Sigmoid colon (tissue), 7 donors: ENCODE measurements around the gene SMIM30. TPM values are rescaled to one million over a fixed set of nuclear protein-coding genes. Genes with fewer than 3 reads are reported as not detected.

ENCODE experiments used
- DNase-seq: peaks from one replicate; pipeline ENCODE4 v3.0.0-alpha.2; 2019
- H3K27ac ChIP-seq, 4 donors: fragments of 200-600 bp; sonication (generic); one replicate each; pipeline ENCODE4 v1.5.1; 2016 to 2019; ENCODE audit warnings: mild to moderate bottlenecking in 1 of 4
- H3K27me3 ChIP-seq, 3 donors: fragments of 200-600 bp; sonication (generic); one replicate each; pipeline ENCODE4 v1.5.1; 2019; ENCODE audit warnings: mild to moderate bottlenecking in 1 of 3
- H3K36me3 ChIP-seq, 4 donors: fragments of 200-600 bp; sonication (generic); one replicate each; pipeline ENCODE4 v1.5.1; 2016 to 2019
- H3K4me1 ChIP-seq, 4 donors: fragments of 200-600 bp; sonication (generic); one replicate each; pipeline ENCODE4 v1.5.1; 2017 to 2019
- H3K4me3 ChIP-seq, 4 donors: fragments of 200-600 bp; sonication (generic); one replicate each; pipeline ENCODE4 v1.5.1; 2017 to 2019; ENCODE audit warnings: mild to moderate bottlenecking in 2 of 4, moderate library complexity in 1 of 4
- H3K9me3 ChIP-seq, 4 donors: fragments of 200-600 bp in 3 of 4; sonication (generic) in 3 of 4; one replicate each; pipeline versions ENCODE4 v1.5.1 to v1.6.1; 2013 to 2019
- EP300 ChIP-seq, 4 donors: sonication (generic); formaldehyde crosslinking; IDR thresholded peaks; one replicate each; pipeline ENCODE4 v1.6.1; 2017; ENCODE audit warnings: antibody characterized with exemption in 4 of 4
- POLR2A ChIP-seq, 2 donors: fragments of 450-650 bp; IDR thresholded peaks; one replicate each; pipeline ENCODE4 v1.6.1; 2016; ENCODE audit warnings: antibody characterized with exemption in 2 of 2, mild to moderate bottlenecking in 2 of 2, moderate library complexity in 2 of 2
- POLR2AphosphoS5 ChIP-seq, 4 donors: sonication (generic); formaldehyde crosslinking; IDR thresholded peaks; one replicate each; pipeline ENCODE4 v1.6.1; 2017; ENCODE audit warnings: antibody characterized with exemption in 4 of 4
- WGBS, 2 donors: extraction: QIAGEN DNeasy Blood & Tissue Kit; methylation state at CpG; one replicate each; pipeline ENCODE4 v1.1.7; 2013; 5-methylcytosine and 5-hydroxymethylcytosine counted together
- intact Hi-C: fragments of 100-400 bp; cut with DNase I; formaldehyde crosslinking; loops from one replicate; pipeline ENCODE4 v1.15.1; 2023
- polyA plus RNA-seq, 3 donors: library from polyadenylated mRNA; stranded (reverse); fragments of 200-250 nt; gene quantifications; one replicate each; pipeline ENCODE4 v1.2.3, GENCODE V29; 2013
- total RNA-seq, 4 donors: library from RNA; depleted of rRNA; stranded (reverse); fragments of >200 nt; gene quantifications; one replicate each; pipeline ENCODE4 v1.1.0, GENCODE V29; 2016
- TF ChIP-seq, protein P1 (sequence below), 4 experiments: fragments of 450-650 bp in 3 of 4; fragments of 200-600 bp in 1 of 4; IDR thresholded peaks; one replicate each; pipeline ENCODE4 v1.5.1; 2016 to 2019; ENCODE audit warnings: antibody characterized with exemption in 4 of 4, mild to moderate bottlenecking in 3 of 4, moderate library complexity in 2 of 4
- donor health status: healthy with polysubstance abuse.
- donor health status: Bipolar disorder and iron deficiency.
- donor health status: healthy.

SMIM30 gene
- total and polyA plus RNA-seq, 7 donors, result 37.0 to 79.0 (median 56.7) TPM

DNA sequence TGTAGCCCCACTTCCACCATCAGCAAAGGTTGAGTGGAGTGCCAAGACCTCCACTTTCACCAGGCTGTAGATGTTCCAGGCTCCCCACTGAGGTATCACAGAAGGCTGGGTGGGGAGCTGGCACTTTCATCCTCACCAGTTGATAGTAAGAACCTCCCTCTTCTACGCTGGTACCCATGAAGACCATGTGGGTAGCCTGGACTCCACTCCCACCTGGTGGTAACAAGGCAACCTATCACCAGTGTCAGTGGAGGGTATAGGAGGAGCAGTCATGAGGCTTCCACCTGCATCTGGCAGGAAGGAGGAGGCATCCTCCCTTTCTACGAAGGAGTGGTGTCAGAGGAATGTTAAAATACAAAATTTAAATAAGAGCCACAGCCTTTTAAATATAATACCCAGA lies 4.4 kb downstream of the SMIM30 start:
- Histone ChIP-seq H3K9me3 (no peaks in the 10 kb centered on the region), H3K27me3 (no peaks in the 10 kb centered on the region), H3K27ac (no peak overlapping the region), H3K4me3 (no peak overlapping the region), H3K4me1 (peaks cover 0 to 8% (median 4%) of the 10 kb centered on the region in 4 donors), H3K36me3 (peaks cover 0 to 8% (median 0%) of the 10 kb centered on the region in 4 donors)
- WGBS, 2 donors, result 81 to 84% methylated on average over 2 of the region's 2 CpGs
- intact Hi-C loops, result loop anchor here (10.0 kb wide), 1 partner anchor 319 kb away; the partner anchor contains the start of gene TMEM168
- TF ChIP-seq POLR2AphosphoS5 (IDR thresholded peaks at IDR 0.05), result no peak
- TF ChIP-seq EP300 (IDR thresholded peaks at IDR 0.05), result no peak
- no peak for TF ChIP-seq POLR2A (IDR thresholded peaks at IDR 0.05)
- TF ChIP-seq, protein P1, sequence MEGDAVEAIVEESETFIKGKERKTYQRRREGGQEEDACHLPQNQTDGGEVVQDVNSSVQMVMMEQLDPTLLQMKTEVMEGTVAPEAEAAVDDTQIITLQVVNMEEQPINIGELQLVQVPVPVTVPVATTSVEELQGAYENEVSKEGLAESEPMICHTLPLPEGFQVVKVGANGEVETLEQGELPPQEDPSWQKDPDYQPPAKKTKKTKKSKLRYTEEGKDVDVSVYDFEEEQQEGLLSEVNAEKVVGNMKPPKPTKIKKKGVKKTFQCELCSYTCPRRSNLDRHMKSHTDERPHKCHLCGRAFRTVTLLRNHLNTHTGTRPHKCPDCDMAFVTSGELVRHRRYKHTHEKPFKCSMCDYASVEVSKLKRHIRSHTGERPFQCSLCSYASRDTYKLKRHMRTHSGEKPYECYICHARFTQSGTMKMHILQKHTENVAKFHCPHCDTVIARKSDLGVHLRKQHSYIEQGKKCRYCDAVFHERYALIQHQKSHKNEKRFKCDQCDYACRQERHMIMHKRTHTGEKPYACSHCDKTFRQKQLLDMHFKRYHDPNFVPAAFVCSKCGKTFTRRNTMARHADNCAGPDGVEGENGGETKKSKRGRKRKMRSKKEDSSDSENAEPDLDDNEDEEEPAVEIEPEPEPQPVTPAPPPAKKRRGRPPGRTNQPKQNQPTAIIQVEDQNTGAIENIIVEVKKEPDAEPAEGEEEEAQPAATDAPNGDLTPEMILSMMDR (IDR thresholded peaks at IDR 0.05), result no peak
- no peak for DNase-seq

DNA sequence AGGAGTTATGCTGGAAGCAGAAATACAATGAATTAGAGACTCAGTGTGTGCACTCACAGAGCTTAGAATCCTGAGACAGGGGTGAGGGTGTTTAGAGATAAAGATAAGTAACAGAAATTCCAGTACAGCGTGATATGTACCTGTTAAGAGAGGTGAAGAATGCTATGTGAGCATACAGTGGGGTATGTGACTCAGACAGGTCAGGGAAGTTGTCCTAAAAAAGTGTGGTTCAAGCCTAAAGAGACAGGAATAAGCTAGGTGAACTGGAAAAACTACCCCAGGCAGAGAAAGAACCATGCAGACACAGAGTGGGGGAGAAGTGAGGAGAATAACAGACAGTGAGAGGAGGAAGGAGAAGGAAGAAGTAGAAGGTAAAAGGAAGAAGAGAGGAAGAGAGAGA lies 8.6 kb downstream of the SMIM30 start:
- 93 to 94% methylated on average over 1 of the region's 1 CpG for WGBS, 2 donors
- Histone ChIP-seq H3K4me3 (no peak overlapping the region), H3K4me1 (no peaks in the 10 kb centered on the region), H3K27me3 (no peaks in the 10 kb centered on the region), H3K9me3 (no peaks in the 10 kb centered on the region), H3K36me3 (no peaks in the 10 kb centered on the region), H3K27ac (no peak overlapping the region)
- DNase-seq, result no peak
- TF ChIP-seq EP300 (IDR thresholded peaks at IDR 0.05), result no peak
- no peak for TF ChIP-seq POLR2AphosphoS5 (IDR thresholded peaks at IDR 0.05)
- TF ChIP-seq POLR2A (IDR thresholded peaks at IDR 0.05), result no peak
- TF ChIP-seq, protein P1 (IDR thresholded peaks at IDR 0.05), result no peak
- intact Hi-C loops, result loop anchor here (10.0 kb wide), 1 partner anchor 315 kb away; the partner anchor contains the start of gene TMEM168

DNA sequence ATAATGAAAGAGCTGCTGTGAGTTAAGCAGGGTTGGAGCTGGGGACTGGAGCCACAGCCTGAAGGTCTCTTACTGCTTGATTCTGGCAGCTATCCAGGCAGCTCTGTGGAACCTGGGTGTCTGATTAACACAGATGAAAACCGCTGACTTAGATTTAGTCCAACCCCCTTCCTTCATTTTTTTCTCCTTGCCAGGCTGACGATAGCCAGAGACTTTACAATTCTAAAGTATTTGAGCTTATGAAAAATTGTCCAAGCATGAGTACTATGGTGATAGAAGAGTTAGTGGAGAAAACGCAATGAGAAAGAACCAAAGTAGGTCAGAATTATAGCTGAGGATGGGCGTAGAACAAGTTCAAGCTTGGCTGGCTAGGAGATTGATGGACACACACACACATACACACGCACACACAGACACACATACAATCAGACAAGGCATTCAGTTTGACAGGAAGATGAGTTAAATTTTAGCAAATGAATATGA lies 18.2 kb downstream of the SMIM30 start:
- Histone ChIP-seq H3K4me1 (peaks cover 0 to 12% (median 6%) of the 10 kb centered on the region in 4 donors), H3K36me3 (no peaks in the 10 kb centered on the region), H3K27me3 (no peaks in the 10 kb centered on the region), H3K4me3 (peak overlapping the region in 2 of 4 donors; percentile 16 to 22), H3K9me3 (no peaks in the 10 kb centered on the region), H3K27ac (peak overlapping the region in 2 of 4 donors; percentile 35 to 49)
- WGBS, 2 donors, result 75 to 80% methylated on average over 5 of the region's 5 CpGs
- intact Hi-C loops, result no loop called here
- DNase-seq, result peak; percentile 82
- peak in 3 of 4 donors; percentile 47 to 72 (median 70) for TF ChIP-seq POLR2AphosphoS5 (IDR thresholded peaks at IDR 0.05)
- TF ChIP-seq EP300 (IDR thresholded peaks at IDR 0.05), result no peak

DNA sequence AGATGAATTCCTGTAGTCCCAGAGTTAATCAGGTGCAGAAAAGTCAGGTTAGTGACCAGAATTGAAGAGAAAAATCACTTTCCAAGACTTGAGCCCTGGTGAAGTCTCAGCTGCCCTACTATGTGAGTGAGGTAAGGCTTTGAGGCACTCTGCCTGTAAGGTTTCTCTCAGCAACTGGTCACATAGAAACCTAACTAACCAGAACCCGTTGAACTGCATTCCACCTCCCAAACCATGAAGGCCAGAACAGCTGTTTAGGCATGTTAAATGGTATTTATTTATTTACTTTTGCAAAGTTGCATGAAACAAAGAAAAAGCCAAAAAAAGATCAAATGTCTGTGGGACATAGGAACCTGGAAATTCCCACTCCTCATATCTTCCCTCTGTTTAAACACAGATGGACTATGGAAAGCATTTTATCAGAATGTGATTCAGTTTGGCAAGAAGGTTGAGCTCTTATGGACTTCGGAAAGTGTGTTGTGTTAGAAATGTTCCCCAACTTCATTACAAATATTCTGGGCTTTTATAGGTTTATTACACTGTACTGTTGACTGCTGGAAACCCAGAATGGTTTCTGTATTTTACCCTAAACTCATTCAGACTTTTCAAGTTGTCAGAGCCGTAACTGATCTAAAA lies 19.0 kb downstream of the SMIM30 start:
- DNase-seq, result no peak
- TF ChIP-seq, protein P1 (IDR thresholded peaks at IDR 0.05), result no peak
- TF ChIP-seq EP300 (IDR thresholded peaks at IDR 0.05), result no peak
- no peak for TF ChIP-seq POLR2A (IDR thresholded peaks at IDR 0.05)
- TF ChIP-seq POLR2AphosphoS5 (IDR thresholded peaks at IDR 0.05), result no peak
- Histone ChIP-seq H3K4me1 (peaks cover 0 to 12% (median 6%) of the 10 kb centered on the region in 4 donors), H3K9me3 (no peaks in the 10 kb centered on the region), H3K4me3 (peak overlapping the region in 2 of 4 donors; percentile 16 to 22), H3K27me3 (no peaks in the 10 kb centered on the region), H3K36me3 (no peaks in the 10 kb centered on the region), H3K27ac (peak overlapping the region in 2 of 4 donors; percentile 35 to 49)
- intact Hi-C loops, result no loop called here
- WGBS, 2 donors, result 72 to 73% methylated on average over 3 of the region's 3 CpGs

DNA sequence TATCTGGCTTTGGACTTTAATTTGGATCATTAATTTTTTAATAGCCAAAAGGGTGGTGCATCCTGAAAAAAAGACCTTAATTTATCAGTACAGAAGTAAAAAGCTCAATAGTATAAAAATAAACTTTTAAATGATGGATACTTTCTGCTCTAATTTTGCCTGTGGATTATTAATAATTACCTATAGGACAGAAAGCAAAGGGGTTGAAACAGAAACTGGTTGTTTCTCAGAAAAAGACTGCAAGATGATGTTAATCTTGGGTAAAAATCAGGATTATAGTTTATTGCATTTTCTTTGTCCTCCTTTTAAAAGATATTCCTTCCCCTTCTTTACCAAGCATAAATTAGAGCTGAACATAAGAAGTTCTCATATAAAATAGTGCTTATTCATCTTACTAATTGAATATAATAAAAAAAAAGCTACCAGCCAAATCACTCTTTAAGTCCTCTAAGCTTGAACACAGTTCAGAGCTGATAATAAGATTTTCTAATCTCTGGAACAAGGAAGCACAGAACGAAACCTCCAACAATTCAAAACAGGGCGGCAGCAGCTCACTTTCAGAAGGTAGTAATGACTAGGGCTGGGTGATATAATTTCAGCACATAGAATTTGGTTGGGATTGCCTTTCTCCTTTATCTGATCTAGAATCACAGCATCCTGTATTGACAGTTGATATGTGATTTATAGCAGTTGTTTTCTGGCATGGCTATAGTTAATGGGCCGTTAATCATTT lies 23.7 kb downstream of the SMIM30 start:
- H3K36me3 ChIP-seq, result no peaks in the 10 kb centered on the region
- intact Hi-C loops, result no loop called here
- H3K27ac ChIP-seq, result no peak overlapping the region
- no peak overlapping the region for H3K4me3 ChIP-seq
- DNase-seq, result no peak
- no peak for TF ChIP-seq EP300 (IDR thresholded peaks at IDR 0.05)
- peaks cover 0 to 6% (median 3%) of the 10 kb centered on the region in 4 donors for H3K4me1 ChIP-seq
- WGBS, 2 donors, result 67 to 93% methylated on average over 3 of the region's 3 CpGs
- no peaks in the 10 kb centered on the region for H3K27me3 ChIP-seq
- H3K9me3 ChIP-seq, result no peaks in the 10 kb centered on the region
